ENCODE data around the gene PTPRF. TPM values are rescaled to one million over a fixed set of nuclear protein-coding genes. Genes with fewer than 3 reads are reported as not detected.
"Not testable (repeated sequence)": the region's sequence is repeated elsewhere in the genome, so short reads cannot be mapped to it uniquely, and the experiment has no call there.

Gene PTPRF
- total and polyA plus RNA-seq, 8 donors, result 123 to 279 (median 195) TPM

- intact Hi-C loops (cut with DNase I), result no loop called here
- no peaks in the 10 kb centered on the region for H3K27me3 ChIP-seq
- H3K4me1 ChIP-seq, result no peaks in the 10 kb centered on the region
- H3K36me3 ChIP-seq, result no peaks in the 10 kb centered on the region
- no peak for ATAC-seq
- H3K9me3 ChIP-seq, result no peaks in the 10 kb centered on the region
- no peak for TF ChIP-seq CTCF (IDR thresholded peaks at IDR 0.05)
- no peak for DNase-seq
- H3K4me3 ChIP-seq, result no peak overlapping the region
- H3K27ac ChIP-seq, result no peak overlapping the region
These were observed 30.8 kb upstream of the PTPRF start for GRCh38 chr1:43499898-43500297.

GRCh38 chr1:43501806-43502205 lies 28.9 kb upstream of the PTPRF start:
- intact Hi-C loops (cut with DNase I); ATAC-seq; H3K4me3 ChIP-seq; H3K27me3 ChIP-seq; H3K27ac ChIP-seq; H3K36me3 ChIP-seq; DNase-seq; H3K9me3 ChIP-seq; H3K4me1 ChIP-seq: not testable (repeated sequence)

- Histone ChIP-seq H3K9me3 (no peaks in the 10 kb centered on the region), H3K4me3 (no peak overlapping the region), H3K36me3 (no peaks in the 10 kb centered on the region), H3K4me1 (no peaks in the 10 kb centered on the region), H3K27ac (no peak overlapping the region), H3K27me3 (no peaks in the 10 kb centered on the region)
- DNase-seq (no peak), ATAC-seq (no peak)
- intact Hi-C loops (cut with DNase I), result no loop called here
- TF ChIP-seq CTCF (IDR thresholded peaks at IDR 0.05), result no peak
These were observed 27.1 kb upstream of the PTPRF start for GRCh38 chr1:43503534-43503933.

DNA sequence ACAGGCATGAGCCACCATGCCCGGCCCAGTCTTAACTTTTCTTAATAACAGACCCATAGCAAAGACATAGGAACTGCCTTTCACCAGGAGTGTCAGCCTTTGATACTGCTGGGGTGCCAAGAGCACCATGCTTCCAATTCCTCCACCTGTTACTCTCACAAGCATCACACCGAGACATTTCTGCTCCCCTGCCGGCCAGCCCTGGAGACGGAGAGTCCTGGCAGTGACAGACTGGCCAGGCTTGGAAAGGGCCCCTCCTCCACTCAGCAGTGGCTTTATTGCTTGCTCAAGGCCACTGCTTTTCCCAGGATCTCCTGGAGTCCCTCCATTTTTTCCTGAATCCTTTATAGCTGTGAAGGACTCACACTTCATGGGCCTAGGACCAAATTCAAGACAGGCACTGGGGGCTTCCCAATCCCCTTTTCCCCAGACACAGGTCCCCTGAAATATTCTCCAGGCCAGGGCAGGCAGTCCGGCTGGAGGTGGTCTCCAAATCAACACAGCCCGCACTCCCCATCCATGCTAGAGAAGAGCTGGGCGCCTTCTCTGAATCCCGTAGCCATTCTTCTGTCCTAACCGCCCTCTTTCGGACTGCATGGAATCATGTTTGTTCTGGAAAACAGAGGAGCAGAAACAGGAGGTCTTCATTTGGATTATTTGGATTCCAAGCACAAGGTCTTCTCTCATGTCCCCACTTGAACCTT lies 25.5 kb upstream of the PTPRF start:
- DNase-seq (no peak), ATAC-seq (no peak)
- intact Hi-C loops (cut with DNase I), result no loop called here
- H3K4me1 ChIP-seq, result no peaks in the 10 kb centered on the region
- no peaks in the 10 kb centered on the region for H3K27me3 ChIP-seq
- no peaks in the 10 kb centered on the region for H3K36me3 ChIP-seq
- H3K9me3 ChIP-seq, result no peaks in the 10 kb centered on the region
- no peak for TF ChIP-seq CTCF (IDR thresholded peaks at IDR 0.05)
- H3K27ac ChIP-seq, result no peak overlapping the region
- H3K4me3 ChIP-seq, result no peak overlapping the region

GRCh38 chr1:43506233-43506632 lies 24.4 kb upstream of the PTPRF start:
- no peaks in the 10 kb centered on the region for H3K9me3 ChIP-seq
- no peak for ATAC-seq
- no peak overlapping the region for H3K27ac ChIP-seq
- no peak overlapping the region for H3K4me3 ChIP-seq
- intact Hi-C loops (cut with DNase I), result no loop called here
- TF ChIP-seq CTCF (IDR thresholded peaks at IDR 0.05), result no peak
- no peaks in the 10 kb centered on the region for H3K36me3 ChIP-seq
- H3K4me1 ChIP-seq, result no peaks in the 10 kb centered on the region
- DNase-seq, result no peak
- no peaks in the 10 kb centered on the region for H3K27me3 ChIP-seq

Data from left lung (tissue), 10 donors.